Measurements from ENCODE around the gene ARAP1.

Gene ARAP1

DNA sequence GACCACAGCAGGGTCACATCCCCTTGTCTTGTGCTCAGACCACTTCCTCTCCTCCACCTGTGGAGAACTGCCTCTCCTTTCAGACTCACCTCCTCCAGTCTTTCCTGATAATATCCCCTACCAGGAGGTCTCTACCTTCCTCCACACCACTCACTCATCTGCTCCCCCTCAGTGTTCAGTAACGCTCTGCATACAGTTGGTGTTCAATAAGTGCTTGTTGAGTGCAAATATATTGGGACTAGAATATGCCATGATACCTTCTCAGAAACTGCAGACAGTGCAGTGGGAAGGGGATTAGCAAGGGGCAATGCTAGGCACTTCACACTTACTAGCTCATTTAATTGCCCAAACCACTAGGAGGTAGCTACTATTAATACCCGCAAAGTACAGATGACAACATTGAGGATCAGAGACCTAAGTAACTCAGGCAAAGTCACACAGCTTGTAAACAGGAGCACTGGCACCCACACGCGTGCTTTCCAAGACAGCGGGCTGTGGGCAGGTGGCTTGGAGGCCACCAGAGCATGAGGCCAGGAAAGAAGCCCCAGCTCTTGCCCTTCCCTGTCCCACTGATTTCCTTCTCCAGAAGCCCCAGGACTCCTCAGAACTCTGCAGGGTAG, 69.9 kb downstream of the ARAP1 start:
- DNase-seq (ENCODE audit: low read depth) = no peak

DNA sequence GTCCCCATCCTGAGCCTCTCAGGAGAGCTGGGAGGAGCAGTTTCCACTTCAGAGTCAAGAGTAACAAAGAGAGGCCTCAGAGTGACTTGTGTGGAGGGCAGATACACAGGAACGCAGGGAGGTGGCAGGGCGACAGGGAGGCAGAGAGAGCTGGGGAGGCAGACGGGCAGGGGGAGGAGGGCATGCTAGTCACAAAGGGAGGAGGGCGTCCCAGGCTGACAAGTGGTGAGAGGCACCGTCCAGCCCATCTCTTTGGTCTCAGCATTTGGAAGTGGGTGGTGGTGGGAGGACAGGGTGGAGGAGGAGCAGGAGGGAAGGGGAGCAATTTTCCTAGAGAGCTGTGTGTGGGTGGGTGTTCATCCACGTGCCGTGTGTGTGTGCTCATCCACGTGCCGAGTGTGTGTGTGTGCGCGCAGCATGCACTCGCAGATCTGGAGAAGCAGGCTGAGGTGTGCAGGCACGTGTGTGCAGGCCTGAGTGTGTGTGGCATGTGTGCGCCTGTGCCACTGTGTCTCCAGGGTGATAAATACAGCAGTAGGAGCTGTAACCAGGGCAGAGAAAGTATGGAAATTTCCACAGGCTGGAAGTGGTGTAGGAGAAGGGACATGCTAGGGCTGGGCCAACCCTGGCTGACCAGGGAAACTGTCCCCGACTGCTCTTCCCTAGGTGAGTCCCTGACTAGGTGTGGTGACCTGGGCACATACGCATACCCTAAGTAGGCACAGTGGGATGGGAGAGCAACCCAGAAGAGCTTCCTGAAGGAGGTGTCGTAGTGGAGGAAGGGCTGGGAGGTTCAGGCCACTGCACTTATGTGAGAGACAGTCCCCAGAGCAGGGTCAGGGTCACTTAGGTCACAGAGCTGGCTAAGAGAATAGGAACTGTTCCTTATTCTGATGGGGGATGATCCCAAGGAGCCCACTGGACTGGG, 70.7 kb downstream of the ARAP1 start:
- DNase-seq (ENCODE audit: low read depth) = no peak

DNA sequence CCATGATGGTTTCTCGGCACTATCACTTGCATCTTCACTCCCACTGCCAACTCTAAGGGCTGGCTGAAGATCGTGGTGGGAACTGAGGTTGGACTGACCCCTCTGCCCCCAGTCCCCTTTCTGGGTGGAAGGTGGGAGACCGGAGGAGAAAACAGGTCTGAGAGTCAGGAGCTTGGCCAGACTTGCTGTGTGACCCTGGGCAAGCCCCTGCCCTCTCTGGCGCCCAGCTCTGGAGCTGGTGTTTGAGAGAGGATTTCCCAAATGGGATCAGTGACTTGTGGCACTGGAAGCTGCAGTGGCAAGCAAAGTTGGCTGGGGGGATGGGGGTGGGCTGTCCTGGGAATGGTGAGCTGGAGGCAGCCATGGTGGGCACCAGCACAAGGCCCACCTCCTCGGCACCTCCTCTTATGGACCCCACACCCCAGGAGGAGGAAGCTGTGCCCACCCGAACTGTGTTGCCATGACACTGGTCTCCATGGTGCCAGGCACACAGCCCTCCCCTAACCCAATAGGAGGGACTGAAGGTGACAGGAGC, 71.5 kb downstream of the ARAP1 start:
- DNase-seq (ENCODE audit: low read depth) = no peak

DNA sequence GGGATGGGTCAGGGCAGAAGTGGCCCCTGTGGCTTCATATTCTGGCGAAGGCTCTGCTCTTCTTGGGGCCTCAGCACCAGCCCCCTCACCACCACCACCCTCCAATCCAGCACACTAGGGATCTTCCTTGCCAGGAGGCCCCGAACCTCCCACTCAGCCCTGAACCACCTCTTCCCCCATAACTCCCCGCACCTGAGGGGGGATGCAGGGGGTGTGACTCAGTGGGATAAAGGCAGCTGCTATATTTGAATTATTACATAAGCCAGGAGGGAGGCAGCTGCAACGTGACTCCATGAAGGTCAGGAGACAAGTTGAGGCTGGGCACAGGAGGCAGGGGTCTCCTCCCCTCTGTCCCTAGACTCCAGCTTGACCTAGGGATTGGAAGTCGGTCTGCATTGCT, 72.3 kb downstream of the ARAP1 start:
- DNase-seq (ENCODE audit: low read depth) = no peak

DNA sequence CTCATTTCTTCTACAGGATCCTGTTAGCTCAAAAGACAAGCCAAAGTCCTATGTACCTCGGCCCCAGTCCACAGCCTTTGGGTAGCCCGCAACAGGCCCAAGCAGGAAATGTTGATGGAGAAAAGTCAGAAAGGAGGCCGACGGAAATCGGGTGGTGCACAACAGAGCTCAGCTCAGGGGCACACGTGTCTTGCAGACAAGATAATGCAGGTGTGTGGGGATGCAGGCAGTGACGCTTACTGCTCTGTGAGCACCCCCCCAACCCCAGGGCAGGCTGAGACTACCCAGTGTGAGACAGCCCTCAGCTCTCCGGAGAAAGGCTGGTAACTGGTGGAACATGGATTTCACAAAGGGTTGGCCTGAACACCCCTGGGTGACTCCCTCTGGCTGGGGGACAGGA, 73.7 kb downstream of the ARAP1 start:
- no peak for DNase-seq (ENCODE audit: low read depth)

DNA sequence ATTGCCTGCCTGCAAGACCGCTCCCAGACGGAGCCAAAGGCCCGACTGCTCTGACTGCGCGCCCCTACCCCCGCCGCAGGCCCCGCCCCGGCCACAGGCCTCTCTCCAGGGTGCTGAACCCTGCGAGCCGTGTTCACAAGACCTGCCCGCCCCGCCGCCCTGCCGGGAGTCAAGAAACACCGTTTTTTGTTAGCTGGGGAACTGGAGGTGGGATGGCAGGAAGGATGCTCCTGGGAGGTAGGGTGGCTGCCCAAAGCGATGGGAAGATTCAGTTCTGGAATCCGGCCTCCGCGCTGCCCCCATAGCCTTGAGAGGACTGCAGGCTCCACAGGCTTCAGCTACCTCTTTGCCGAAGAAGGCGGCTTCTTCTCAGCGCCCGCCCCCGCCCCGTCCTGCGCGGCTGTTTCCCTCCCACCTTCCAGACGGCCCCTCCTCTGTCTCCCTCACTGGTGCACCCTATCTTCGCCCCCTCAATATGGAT, 75.3 kb downstream of the ARAP1 start:
- DNase-seq (ENCODE audit: low read depth) = peak; percentile 55

DNA sequence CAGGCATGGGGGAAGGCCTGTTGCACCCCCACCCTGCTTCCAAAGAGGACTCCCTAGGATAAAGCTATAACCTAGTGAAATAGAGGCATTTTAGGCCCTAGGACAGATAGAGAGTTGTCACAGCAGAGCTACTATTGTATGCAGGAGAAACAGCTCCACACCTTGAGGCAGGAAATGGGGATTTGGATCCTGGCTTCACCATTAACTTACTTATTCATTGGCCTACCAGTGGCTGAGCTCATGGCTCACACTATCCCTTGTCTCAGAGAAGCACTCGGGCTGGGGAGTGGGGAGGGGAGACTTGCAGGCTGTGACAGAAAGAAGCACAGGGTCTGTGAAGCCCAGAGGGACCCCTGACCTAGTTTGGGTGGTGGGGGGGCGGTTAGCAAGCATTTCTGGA, 77.0 kb downstream of the ARAP1 start:
- no peak for DNase-seq (ENCODE audit: low read depth)

DNA sequence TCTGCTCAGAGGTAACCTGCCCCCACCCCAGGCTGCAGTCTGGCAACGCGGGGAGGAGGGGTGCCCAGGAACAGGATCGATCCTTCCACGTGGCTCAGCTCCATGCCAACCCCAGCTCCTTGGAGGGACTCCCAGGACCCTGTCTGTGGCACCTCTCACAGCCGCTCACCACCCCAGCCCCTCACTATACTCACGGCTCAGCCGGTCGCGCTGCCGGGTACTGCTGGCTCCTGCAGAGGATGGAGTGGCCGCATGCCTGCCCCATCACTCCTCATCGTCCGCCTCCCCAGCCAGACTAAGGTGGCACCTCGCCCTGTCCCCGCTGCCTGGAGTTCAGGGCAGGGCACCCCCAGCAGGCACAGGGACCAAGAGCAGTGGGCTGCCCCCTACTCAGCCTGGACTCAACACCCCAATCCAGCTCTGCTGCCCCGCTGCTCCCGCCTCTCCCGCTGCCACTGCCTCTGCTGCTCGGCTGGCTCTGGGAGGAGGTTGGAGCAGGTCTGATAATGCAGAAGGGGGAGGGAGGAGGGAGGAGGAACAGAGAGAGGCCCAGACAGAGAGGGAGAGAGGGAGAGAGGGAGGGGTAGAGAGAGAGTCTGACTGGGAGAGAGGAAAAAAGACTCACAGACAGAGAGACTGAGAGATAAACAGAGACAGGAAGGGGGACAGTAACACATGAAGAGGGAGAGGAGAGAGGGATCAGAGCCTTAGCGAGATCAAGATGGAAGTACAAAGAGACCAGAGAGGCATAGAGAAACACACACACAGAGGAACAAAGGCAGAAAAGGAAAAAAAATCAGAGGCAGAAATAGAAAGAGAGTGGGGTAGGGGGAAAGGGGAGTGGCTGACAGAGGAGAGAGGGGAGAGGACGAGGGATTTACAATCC, 78.0 kb downstream of the ARAP1 start, which contains the start of gene PDE2A:
TSS of gene PDE2A (minus strand) at position 480 of the 886 bp plus-strand sequence. CDS start at position 265, 215 bp downstream.
- no peak for DNase-seq (ENCODE audit: low read depth)

DNA sequence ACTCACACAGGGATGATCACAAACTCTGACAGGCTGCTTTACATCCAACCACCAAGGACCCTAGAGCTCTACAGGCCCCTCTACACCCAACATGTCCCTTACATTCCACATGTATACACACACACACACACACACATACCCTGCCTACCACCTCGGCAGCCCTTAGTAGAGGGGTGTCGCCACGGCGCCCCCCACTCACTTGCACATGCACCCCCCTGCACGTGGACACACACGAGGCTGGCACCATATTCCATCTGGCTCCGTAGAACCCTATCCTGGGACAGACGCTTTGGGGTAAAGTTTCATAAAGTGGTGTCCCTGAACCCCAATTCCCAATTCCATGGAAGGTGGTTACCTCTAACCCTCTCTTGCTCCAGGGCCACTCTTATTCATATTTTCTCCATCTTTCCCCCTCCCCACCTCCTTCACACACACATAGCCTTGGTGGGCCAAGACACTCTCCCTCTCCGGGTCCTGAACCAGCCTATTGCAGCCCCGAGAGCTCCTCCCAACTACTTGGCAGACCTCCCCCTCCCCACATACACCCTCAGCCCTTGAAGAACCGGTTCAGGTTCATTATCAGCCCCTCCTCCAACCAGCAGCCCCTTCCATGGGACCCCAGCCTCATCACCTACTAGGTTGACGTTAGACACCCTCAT, 78.8 kb downstream of the ARAP1 start:
- DNase-seq (ENCODE audit: low read depth) = no peak

DNA sequence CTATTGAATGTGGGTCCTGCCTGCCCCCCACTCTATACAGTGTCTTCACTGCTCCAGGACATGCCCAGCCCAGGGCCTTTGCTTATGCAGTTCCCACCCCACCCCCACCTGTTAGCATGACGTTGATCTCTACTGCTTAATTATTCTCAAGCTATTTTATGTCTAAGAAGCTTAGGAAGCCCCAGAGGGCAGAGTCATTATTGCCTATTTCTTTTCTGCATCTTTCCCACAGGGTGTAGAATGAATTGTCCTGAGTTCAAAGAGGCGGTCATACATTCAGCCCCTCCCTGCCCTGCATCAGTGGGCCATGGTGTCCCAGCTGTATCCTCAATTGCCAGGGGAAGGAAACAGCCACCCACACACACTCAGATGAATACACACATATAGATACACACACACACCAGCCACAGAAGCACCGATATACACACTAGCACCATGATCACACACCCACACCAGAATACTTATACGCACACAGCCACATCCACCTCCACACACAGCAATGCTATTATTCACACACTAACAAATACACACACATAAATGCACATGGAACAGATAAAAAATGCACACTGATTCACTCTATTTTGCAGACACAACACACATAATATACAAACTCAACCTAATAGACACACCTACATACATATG, 79.5 kb downstream of the ARAP1 start:
- DNase-seq (ENCODE audit: low read depth) = no peak

DNA sequence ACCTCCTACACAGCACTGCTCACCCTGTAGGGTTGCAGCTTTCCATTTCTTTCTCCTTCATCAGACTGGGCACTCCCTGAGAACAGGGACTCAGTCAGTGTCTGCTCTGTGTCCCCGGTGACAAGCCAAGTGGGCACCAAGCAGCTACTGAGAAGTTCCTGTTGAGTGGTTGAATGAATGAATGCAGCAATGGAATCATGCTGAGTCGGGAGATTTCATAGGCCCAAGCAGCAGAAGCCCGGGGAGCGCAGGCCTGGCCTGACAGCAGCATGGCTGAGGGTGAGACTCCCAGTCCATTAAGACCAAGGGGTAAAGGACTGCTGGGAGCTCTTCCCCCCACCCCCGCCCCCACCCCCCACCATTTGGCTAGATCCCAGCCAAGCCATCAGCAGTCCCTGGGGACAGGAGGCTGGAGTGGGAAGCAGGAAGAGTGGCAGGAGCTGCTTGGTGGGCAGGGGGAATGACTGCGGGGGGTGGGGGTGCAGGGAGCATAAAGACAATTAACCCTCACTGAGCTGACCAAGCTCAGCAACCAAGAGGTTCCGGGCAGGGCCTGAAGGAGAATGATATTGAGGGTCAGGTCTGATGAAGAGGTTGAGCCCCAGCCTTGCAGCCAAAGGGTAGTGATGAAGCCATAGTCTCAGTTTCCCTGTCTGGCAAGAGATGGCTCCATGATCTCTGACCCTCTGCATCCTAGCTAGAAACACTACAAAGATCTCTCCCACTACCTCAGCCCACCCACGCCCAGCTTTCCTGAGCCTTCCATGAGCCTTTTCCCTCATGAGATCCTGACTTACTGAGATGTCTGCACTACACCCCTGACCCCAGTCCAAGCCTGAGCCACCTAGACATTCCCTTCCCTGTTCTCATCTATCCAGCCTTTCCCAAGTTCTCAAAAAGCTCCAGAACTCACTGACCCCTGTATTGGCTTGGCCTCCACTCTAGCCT, 80.8 kb downstream of the ARAP1 start:
- no peak for DNase-seq (ENCODE audit: low read depth)

DNA sequence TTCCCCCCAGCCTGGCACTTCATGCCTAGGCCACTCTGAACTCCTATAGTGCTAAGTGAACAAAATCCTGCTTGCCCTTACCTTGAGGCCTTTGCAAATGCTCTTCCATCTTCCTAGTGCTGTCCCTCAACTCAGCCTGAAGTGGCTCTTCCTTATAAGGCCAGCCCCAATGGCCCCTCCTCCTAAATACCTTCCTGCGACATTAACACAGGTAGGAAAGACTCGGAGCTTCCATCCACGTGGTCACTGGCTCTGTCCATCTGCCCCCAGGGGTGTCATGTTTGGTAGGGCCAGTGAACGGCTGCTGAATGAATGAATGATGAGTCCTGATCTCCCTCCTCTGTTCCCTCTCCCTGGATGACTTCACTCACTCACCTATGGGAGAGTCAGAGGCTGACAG, 82.2 kb downstream of the ARAP1 start:
- no peak for DNase-seq (ENCODE audit: low read depth)

DNA sequence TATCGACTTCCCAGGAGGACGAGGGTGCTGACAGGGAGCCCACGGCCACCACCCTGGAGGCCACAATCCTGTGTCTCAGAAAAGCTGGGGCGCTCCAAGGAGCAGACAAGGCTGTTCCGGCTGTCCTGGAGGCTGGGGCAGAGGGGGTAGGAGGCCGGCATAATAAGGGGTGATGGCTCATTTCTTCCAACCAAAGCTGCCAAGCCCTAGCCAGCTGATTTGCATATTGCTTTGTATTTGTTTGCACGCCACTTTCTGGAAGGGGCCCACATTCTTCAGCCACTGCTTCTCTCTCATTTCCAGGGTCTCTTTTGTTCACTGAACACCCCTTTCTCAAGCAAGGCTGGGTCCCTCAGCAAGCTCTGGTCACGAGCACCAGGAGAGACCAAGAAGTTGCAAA, 82.7 kb downstream of the ARAP1 start:
- no peak for DNase-seq (ENCODE audit: low read depth)

DNA sequence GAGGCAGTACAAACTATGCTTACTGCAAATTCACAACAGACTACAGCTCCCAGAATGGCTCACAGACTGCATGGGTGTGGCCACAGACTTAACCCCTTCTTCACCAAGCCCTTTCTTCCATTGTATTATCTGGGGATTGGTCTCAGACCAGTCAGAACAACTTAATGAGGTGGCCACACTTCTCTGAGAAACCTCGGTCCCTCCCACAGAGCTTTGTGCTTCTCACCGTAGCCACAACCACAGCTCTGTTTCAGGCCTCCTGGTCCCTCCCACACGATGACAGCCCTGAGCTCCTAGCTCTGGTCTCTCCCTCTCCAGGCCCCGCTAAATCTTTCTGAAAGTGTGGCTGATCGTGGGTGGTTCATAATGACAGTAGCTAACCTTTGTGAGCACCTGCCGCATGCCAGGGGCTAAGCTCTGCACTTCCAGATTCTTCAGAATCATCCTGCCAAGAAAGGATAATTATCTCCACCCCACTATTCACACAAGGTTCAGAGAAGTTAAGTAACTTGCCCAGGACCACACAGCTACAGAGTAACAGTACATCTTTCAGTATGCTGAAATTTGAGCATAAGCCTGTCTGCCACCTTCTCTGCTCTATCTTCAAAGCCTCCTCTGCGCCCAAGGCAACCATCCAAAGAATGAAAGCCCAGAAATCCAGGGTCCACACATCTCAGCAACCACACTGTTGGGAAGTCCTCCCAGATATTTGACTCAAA, 83.4 kb downstream of the ARAP1 start:
- DNase-seq (ENCODE audit: low read depth) = no peak

DNA sequence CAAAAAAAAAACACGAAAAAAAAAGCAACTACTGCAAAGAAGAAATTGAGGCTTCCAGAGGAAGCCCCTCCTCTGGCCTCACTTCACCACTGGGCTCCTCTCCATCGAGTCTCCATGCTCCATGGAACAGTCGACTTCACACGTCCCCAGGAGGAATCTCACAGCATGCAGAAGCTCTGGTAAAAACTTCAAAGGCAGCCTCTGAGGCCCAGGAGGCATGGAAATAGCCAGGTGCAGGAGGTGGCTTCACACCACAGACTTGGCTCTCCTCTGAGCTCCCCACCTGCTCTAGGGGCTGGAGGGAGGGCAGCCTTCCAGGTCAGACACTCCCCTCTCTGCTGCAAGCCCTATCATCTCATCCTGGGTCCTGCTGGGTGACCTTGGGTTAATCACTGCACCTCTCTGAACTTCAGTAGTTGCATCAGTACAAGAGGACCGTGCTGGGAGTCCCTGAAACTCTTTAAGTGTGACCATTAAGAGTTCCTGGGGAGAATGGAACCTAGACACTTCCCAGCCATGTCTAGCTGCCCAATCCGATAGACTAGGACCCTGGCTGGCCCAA, 86.2 kb downstream of the ARAP1 start:
- no peak for DNase-seq (ENCODE audit: low read depth)

DNA sequence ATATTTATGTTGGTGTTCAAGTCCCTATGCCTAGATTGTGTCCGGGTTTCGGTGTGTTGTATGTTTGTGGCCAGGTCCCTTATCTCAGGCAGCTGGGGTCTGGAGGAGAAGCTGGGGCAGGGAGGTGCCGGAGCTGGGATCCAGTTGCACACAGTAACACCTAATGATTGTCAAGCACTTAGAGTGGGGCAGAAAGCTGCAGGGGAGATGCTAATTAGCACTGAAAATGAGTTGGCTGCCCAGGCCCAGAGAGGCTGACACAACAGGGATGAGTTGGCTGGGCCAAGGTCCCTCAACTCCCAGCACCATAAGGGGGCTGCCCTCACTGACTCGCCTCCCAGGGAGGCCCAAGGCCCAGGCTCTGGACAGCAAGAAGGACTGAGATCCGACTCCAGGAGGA, 90.2 kb downstream of the ARAP1 start:
- no peak for DNase-seq (ENCODE audit: low read depth)

DNA sequence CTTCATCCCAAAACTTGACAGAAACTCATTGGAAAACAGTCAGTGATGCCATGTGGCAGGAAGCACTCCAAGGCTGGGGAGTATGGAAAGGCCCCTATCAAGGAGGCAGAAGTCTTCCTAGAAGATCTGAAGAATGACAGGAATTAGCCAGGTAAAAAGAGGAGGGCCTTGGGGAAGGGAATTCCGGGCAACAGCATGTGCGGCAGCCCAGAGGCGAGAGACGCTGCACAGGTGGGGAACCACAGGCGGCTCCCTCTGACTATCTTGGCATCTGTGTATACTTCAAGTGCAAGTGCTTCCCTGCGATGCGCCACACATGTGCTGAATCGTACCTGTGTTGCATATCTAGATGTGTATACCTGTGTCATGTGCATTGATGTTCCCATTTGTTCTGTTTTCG, 90.7 kb downstream of the ARAP1 start:
- no peak for DNase-seq (ENCODE audit: low read depth)

DNA sequence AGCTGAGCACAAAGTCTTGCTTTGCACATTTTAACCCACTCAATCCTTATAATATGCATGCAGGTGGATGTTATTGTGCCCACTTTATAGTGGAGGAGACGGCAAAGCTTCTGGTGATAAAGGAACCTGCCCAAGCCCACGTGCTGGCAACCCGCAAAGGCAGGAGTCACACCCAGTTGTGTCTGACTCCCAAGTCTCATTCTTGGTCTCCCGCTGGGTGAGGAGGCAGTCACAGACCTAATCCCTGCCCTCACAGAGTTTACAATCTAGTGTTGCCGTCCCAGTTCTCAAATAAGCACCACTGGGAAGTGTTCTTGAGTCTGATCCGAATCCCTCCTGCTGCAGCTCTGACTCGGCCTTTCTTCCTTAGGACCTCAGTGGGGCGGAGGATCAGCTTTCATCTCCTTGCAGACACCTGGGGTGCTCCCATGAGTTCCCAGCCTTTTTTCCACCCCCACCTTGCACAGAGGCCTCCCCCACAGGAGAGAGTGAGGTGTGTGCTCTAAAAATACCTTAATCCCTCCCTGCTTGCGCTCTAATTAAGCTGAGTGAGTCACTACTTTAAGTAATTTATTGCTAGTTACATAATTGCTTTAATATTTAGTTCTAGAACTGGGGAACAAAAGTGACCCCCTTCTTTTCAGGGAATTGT, 93.1 kb downstream of the ARAP1 start:
- DNase-seq (ENCODE audit: low read depth) = no peak

Measured in activated T-cell treated with anti-CD3 and anti-CD28 coated beads for 1 hour (primary cell).